Fibroblast of skin of back (primary cell): ENCODE measurements around the gene SDC3.
"Not testable (repeated sequence)": the region's sequence is repeated elsewhere in the genome, so short reads cannot be mapped to it uniquely, and the experiment has no call there.

Source experiments
- DNase-seq: peaks from one replicate; pipeline ENCODE4 v3.0.0-alpha.2; 2013

SDC3 gene

GRCh38 chr1:30874176-30874575 lies 34.4 kb downstream of the SDC3 start:
- no peak for DNase-seq

DNA sequence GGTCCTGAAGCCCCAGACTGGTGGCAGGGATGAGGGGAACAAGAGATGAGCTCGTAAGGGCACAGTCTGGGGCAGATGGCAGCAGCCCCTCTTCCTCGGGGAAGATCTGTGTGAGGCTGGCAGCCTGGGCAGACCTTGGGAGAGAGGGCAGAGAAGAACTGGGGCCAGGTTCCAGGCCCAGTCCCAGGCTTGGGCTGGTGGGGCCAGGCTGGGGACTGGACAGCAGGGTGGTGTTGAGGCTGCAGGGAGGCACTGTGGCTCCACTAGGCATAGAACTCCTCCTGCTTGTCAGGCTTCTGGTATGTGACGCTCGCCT lies 35.7 kb downstream of the SDC3 start:
- DNase-seq = peak; percentile 28

- no peak for DNase-seq
These were observed 36.3 kb downstream of the SDC3 start for GRCh38 chr1:30872033-30872947.

DNA sequence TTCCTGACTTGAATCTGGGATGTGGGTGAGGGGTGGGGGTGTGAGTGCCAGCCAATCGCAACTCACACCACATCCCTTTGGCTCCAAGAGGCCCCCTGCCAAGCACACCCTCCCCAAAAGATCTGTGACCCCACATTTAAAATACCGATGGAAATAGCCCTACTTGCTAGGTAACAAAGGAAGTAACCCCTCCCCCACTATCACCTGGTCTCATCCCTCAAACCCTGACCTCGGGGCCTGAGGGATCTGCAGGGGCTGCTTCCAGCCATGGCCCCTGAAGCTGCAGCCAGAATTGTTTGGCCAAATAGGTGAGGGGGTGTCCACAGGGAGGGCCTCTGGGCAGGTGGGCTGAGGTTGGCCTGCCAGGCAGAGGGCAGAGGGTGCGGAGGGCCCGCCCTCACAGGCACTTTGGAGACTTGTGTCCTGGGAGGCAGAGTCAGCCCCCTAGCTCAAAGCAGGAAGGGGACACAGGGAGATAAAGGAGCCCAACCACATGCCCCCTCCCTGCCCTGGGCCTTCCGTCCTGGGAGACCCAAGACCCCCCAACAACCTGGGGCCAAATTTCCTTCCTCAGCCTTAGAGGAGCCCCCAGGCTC lies 37.2 kb downstream of the SDC3 start:
- no peak for DNase-seq

GRCh38 chr1:30870656-30871055 lies 37.9 kb downstream of the SDC3 start:
- no peak for DNase-seq

DNA sequence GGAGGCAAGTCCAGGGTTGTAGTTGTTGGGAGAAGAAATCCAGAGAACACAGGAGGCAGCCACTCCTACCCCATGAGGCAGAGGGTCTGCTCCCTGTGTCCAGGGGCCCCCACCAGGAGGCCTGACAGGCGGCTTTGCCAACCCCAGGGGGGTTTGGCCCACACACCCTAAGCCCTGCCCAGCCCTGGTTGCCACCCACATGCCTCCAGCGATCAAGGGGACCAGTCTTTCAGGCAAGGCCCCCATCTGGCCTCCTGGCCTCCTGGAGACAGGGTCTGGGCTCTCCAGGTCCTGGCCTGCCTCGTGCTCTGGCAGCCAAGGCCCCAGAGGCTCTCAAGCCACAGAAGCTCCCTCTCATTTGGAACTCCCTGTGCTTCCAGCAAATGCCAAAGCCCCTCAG lies 38.5 kb downstream of the SDC3 start:
- DNase-seq = no peak

DNA sequence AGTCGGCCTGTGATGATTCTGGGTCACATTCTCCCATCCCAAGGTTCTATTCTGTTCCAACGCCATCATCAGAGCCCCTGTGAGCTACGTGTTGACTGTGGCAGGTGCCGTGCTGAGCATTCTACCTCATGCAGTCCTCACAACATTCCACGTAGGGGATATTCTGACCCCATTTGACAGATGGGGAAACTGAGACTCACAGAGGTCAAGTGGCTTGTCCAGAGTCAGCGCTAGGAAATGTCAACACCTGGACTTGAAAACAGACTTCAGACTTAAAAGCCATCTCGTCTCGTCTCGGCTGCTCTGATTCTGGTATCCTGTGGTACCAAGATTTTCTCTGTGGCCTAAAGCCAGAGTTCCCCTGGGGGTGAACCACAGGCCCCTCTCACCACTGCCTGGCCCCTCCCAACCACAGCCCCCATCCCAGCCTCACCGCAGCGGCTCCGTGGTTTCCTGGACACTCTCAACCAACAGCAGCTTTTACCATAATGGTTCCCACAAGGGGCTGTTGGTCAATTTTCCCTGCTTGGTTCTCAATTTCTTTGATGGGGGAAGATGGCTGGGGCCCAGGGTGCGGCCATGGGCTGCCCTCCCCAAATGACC lies 39.6 kb downstream of the SDC3 start:
- DNase-seq = no peak

DNA sequence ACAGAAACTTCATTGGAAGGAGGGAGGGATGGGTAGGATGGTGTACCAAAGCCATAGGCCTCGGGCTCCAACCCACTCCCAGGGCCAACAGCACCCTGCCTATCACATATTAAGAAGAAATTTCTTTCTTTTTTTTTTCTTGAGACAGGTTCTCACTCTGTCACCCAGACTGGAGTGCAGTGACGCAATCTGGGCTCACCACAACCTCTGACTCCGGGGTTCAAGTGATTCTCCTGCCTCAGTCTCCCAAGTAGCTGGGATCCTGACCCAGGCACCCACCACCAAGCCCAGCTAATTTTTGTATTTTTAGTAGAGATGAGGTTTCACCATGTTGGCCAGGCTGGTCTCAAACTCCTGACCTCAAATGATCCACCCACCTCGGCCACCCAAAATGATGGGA lies 40.5 kb downstream of the SDC3 start:
- DNase-seq = not testable (repeated sequence)

DNA sequence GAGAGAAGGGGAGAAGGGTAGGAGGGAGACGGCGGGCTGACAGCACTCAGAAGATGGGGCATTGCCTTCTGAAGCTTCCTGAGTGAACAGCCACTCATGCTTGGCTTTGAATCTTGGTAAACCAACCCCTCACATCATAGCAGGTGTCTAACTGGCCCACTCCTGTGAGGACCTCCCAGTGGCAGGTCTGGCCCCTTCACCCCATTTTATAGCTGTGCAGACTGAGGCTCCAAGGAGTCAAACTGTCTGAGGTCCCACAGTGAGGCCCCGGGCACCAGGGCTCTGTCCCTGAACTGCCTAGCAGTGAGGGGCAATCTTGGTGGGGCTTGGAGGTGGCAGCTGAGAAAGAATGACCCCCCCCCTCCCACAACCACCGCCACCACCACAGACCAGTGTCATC lies 41.0 kb downstream of the SDC3 start:
- DNase-seq = no peak

- no peak for DNase-seq
These were observed 42.0 kb downstream of the SDC3 start for GRCh38 chr1:30866594-30866993.

DNA sequence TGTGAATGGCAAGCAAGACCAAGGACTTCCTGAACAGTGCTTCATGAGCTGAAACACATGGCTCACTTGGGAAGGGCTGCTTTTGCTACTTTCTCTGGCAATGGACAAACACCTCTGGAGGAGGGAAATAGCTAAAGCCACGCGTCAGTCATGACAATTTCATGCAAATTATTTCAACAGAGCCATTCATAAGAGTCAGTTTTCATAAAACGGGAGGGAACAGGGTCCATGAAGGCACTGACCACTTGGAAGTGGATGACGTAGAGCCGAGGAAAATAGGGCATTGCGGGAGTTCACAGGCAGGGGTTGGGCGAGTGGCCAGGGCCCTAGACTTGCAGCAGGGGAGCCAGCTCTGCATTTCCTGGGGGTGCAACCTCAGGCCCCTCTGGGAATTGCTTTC lies 43.9 kb downstream of the SDC3 start:
- no peak for DNase-seq

DNA sequence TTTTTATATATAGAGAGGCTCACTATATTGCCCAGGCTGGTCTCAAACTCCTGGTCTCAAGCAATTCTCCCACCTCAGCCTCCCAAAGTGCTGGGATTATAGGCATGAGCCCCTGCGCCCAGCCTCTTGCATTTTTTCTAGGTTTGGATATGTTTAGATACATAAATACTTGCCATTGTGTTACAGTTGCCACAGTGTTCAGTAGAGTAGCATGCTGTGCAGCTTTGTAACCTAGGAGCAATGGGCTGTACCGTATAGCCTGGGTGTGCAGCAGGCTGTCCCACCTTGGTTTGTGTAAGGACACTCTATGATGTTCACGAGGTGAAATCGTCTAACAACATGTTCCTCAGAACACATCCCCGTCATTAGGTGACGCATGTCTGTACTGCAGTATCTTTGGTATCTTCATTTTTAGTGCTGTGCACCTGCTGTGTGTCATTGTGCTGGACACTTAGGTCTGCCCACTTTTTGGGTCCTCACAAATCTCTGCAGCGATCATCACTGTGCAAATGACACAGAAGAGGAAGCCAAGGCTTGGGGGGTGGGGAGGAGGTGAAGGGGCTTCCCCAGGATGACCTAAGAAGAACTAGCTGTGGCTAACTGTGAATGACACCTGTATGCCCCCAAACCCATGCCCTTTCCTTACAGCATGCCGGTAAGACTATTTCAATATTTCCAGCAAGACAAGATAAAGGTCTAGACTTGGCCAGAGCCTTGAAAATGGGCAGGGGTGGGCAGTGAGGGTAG lies 44.5 kb downstream of the SDC3 start:
- DNase-seq = no peak

DNA sequence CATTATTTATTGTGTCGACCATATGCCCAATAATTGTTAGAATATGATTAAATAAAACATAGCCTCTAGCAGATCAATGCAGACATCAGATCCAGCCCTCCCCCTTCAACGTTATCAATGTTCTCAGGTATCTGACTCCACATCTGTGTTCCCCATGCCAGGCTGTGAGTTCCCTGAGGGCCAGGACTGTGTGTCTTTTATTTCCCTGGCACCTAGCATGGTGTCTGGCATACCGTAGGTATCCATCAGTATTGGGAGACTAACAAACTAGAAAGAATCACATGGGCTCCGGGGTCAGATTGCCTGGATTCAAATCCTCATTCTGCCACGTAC lies 48.3 kb downstream of the SDC3 start:
- DNase-seq = no peak

DNA sequence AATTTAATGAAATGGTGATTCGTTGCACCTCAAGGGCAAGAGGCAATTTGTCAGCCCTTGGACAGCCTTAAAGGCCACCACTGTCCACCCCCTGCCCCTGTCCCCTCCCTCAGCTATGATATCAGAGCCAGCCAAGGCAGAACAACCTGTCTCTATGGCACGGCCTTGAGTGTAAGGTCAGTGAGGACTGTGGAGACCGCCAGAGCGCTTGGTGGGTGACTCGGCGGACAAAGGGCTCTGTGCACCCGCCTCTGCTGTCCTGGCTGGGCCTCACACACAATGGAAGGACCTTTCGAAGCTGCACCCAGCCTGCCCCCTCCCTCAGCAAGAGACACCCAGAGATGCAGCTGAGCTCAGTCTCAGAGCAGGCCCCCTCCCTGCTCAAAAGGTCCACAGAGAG lies 50.6 kb downstream of the SDC3 start:
- DNase-seq = no peak

DNA sequence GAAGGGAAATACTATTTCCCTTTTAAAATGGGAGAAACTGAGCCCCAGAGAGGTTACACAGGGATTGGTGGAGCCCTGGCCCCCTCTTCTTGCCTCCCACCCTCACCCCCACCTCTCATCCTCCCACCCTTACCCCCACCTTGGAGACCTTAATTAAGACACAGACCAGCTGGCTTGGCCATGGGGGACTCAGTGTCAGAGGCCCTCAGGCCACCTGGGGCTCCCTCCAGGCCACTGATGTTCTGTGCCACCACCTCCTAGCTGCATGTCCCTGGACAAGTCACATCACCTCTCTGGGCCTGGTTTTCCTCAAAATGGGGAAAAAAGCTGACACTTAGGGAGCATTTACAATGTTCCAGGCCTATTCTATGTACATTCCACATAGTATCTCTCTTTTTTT lies 51.5 kb downstream of the SDC3 start:
- no peak for DNase-seq

DNA sequence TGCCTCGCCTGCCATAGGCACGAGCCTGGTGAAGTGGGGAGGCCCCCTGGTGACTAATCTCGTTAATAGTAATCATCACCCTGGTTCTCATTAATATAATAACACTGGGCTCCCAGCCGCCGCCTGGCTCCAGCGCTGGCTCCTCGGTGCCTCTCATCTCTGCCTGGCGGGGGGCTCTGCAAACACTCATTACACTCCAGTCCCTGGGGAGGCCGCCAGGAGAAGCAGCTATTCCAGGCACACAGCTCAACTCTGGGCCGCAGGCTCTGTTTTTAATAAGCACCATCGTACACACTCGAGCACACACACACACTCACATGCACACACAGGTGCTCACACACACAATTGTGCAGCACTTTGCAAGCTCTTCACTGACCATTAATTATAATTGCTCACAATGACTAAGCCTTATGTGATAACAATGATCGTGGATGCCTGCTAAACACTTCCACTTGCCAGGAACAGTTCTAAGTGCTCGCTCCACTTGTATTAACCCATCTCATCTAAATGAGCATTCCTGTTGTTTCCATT lies 52.2 kb downstream of the SDC3 start:
- peak; percentile 81 for DNase-seq

GRCh38 chr1:30855686-30856259 lies 52.8 kb downstream of the SDC3 start:
- DNase-seq = no peak

- DNase-seq = no peak
These were observed 55.2 kb downstream of the SDC3 start for GRCh38 chr1:30853350-30853749.

DNA sequence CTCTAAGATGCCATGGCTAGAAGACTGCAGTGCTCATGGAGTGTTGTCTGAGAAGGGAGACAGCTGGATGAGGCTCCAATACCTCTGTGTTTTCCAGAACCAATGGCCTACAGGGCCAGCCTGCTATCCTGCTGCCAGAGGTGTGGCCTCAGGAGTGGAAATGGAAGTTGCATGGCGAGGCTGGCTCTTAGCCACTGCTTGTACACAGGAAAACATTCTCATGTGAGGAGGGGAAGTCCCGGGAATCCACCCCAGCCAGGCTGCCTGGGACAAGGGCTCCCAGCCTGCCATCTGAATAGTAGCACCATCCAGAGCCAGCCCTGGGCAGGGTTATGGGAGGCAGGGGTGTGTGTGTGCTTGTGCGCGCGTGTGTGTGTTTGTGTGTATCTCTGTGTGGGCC lies 56.5 kb downstream of the SDC3 start:
- DNase-seq = no peak

- no peak for DNase-seq
These were observed 57.3 kb downstream of the SDC3 start for GRCh38 chr1:30851286-30851685.

DNA sequence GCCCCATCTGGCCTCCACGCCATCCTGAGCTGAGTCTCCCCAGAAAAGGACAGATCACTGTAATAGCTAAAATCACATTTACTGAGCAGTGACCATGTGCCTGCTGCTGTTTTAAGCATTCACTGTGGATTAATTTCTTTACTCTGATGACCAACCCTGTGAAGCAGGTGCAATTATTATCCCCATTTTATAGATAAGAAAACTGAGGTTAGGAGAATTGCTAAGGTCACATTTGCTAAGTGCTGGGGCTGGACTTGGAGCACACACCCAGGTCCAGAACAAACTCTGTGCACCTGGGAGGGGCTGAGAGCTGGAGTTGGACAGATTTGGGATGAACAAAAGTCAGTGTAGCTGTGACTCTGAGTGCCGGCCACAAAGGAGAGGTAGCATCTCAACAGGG lies 58.0 kb downstream of the SDC3 start:
- DNase-seq = no peak

- DNase-seq = no peak
These were observed 60.4 kb downstream of the SDC3 start for GRCh38 chr1:30848130-30848529.
